ENCODE results near the gene PDPK1. TPM values are rescaled to one million over a fixed set of nuclear protein-coding genes. Genes with fewer than 3 reads are reported as not detected.
"Not testable (repeated sequence)": the region's sequence is repeated elsewhere in the genome, so short reads cannot be mapped to it uniquely, and the experiment has no call there.

PDPK1 gene
- total and polyA plus RNA-seq, 2 donors: 20.0 to 26.0 TPM

DNA sequence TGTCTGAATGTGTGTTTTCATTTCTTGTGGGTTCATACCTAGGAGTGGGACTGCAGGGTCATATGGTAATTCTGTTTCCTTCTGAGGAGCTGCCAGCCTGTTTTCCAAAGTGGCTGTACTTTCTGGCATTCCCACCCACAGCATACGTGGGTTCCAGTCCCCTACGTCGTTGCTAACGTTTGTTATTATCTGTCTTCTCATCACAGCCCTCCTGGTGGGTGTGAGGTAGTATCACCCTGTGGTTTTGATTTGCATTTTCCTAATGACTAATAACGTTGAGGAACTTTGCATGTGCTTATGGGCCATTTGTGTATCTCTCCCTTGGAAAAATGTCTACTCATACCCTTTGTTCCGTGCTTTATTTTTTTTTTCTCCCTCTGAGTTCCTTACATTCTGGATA lies 89.3 kb downstream of the PDPK1 start:
- H3K4me3 ChIP-seq (ENCODE audit: low read depth, low read length); DNase-seq (ENCODE audit: extremely low spot score); H3K4me1 ChIP-seq (ENCODE audit: insufficient read depth); H3K36me3 ChIP-seq (ENCODE audit: insufficient read depth); H3K27ac ChIP-seq (ENCODE audit: low read depth): not testable (repeated sequence)
- no CpG with 5 or more reads among the region's 6 CpGs for WGBS

DNA sequence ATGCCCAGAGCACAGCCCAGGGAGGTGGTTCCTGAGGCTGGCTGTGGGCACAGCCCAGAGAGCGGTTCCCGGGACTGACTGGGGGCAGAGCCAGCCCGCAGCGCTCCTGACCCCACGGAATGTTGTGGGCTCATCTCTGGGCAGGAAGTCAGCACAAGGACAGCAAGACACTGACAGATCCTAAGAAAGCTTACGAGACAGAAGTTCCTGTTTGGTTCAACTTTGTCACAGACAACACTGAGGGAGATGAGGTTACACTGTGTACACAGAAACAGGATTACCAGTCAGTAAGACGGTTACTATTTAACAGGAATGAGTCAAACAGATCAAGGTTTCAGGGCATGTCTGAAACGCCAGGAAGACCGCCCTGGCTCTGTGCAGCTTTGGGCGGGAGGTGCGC lies 93.4 kb downstream of the PDPK1 start:
- WGBS: no CpG with 5 or more reads among the region's 11 CpGs
- H3K36me3 ChIP-seq (ENCODE audit: insufficient read depth); H3K4me1 ChIP-seq (ENCODE audit: insufficient read depth); DNase-seq (ENCODE audit: extremely low spot score); H3K4me3 ChIP-seq (ENCODE audit: low read depth, low read length); H3K27ac ChIP-seq (ENCODE audit: low read depth): not testable (repeated sequence)

DNA sequence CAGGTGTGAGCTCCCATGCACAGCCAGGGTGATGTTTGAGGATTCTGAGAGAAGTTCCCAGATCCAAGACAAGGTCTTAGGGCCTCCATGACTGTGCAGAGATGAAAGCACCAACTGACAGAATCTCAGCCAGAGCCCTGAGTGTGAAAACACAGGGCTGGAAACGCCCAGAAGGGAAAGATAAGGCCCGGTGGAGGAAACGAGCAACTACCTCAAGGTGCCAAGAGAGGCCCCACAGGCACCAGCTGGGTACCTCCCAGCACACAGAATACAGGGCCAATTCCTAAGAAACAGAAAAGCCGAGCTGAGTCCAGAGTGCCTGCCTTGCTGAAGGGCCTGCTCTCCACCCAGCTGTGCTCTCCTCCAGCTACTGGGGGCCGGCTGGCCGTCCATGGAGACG lies 94.5 kb downstream of the PDPK1 start:
- H3K4me1 ChIP-seq (ENCODE audit: insufficient read depth); H3K27ac ChIP-seq (ENCODE audit: low read depth); DNase-seq (ENCODE audit: extremely low spot score); H3K36me3 ChIP-seq (ENCODE audit: insufficient read depth); H3K4me3 ChIP-seq (ENCODE audit: low read depth, low read length): not testable (repeated sequence)
- WGBS: no CpG with 5 or more reads among the region's 7 CpGs

DNA sequence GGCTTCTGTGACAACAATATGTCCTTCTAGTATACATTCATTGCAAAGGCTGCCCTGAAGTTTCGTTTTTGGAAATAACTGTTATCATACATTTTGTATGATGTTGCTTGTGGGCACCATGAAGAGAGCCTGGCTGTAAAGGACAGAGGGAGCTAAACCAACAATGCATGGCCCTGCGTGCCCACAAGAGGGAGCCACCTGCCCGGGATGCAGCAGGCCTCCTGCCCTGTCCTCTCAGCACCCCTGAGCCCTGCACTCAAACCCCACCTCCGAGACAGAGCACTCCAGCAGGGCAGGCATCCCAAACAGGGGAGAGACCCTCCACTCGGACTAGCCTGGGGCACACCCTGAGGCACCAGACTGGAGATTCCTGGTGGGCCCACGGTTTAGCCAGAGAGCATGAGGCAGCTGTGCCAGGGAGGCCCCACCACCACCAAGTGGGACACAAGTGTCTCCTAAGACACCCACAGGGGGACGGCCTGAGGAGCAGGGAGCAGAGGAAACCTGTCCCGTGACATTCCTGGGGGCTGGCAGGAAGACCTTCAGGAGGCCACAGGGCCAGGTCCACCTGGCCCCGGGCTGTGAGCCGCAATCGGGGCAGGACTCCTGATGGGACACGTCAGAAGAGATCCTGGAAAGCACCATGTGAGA lies 101.4 kb downstream of the PDPK1 start:
- H3K4me3 ChIP-seq (ENCODE audit: low read depth, low read length); H3K27ac ChIP-seq (ENCODE audit: low read depth); H3K4me1 ChIP-seq (ENCODE audit: insufficient read depth); H3K36me3 ChIP-seq (ENCODE audit: insufficient read depth); DNase-seq (ENCODE audit: extremely low spot score): not testable (repeated sequence)
- 0% methylated on average over 2 of the region's 12 CpGs for WGBS

DNA sequence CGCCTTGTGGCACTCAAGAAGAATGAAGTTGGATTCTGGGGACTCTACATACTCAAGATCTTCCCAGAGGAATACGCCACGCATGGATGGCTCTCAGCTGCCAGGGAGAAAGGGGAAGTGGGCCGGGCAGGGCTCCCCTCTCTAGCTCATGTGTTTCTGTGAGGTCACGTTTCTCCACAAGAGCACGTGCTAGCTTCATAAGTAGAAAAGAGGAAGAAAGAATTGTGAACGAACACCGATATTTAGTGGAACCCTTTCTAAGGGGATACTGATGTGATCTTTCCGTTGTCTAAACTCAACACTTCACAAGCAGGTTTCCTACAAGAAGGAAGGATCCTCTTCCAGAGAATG lies 101.9 kb downstream of the PDPK1 start:
- not testable (repeated sequence) for DNase-seq (ENCODE audit: extremely low spot score); H3K4me1 ChIP-seq (ENCODE audit: insufficient read depth); H3K4me3 ChIP-seq (ENCODE audit: low read depth, low read length); H3K36me3 ChIP-seq (ENCODE audit: insufficient read depth); H3K27ac ChIP-seq (ENCODE audit: low read depth)
- WGBS: 68% methylated on average over 9 of the region's 9 CpGs

DNA sequence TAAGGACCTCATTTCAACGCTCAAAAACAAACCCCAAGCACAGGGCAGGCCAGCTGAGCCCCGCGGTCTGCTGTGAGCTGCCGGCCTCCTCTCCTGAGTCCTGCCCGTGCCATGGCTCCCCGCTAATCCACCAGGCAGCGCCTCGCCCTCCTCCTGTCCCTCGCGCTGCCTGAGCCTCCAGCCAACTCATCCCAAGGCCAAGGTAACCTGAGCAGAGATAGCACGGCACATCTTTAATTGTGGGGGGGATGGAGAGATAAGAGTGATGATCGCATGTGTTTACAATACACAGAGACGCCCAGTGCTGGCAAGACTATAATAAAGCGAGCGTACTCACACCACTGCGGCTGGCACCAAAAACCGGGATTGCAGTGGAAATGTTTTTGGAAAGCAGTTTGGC lies 104.7 kb downstream of the PDPK1 start:
- not testable (repeated sequence) for H3K4me1 ChIP-seq (ENCODE audit: insufficient read depth); H3K4me3 ChIP-seq (ENCODE audit: low read depth, low read length); H3K36me3 ChIP-seq (ENCODE audit: insufficient read depth); H3K27ac ChIP-seq (ENCODE audit: low read depth); DNase-seq (ENCODE audit: extremely low spot score)
- WGBS: 83% methylated on average over 5 of the region's 17 CpGs

DNA sequence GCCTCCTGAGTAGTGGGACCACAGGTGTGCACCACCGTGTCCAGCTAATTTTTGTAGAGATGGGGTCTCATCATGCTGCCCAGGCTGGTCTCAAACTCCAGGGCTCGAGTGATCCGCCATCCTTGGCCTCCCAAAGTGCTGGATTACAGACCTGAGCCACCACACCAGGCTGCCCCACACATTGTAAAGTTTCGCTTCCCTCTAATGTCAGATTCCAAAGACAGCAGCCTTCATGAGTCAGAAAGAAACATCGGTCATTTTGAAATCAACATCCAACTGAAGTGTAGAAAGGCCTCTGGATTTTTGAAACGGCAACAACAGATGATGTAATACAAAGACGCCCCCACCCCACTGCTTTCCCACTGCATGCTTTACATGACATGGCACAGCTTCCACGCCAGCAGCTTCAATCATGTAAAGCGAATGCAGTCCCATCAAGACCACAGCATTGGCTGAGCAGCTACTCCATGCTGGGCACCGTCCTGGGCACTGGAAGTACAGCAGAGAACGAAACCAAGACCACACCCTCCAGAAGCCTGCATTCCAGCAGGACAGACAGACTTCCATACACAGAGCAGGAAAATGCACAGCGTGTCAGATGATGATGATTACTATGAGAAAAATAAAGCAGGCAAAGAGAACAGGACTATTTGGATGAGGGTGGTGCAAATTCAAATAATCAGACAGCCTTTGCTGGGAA lies 107.1 kb downstream of the PDPK1 start:
- not testable (repeated sequence) for H3K4me3 ChIP-seq (ENCODE audit: low read depth, low read length); H3K27ac ChIP-seq (ENCODE audit: low read depth); DNase-seq (ENCODE audit: extremely low spot score); H3K4me1 ChIP-seq (ENCODE audit: insufficient read depth); H3K36me3 ChIP-seq (ENCODE audit: insufficient read depth)
- WGBS: no CpG with 5 or more reads among the region's 12 CpGs

DNA sequence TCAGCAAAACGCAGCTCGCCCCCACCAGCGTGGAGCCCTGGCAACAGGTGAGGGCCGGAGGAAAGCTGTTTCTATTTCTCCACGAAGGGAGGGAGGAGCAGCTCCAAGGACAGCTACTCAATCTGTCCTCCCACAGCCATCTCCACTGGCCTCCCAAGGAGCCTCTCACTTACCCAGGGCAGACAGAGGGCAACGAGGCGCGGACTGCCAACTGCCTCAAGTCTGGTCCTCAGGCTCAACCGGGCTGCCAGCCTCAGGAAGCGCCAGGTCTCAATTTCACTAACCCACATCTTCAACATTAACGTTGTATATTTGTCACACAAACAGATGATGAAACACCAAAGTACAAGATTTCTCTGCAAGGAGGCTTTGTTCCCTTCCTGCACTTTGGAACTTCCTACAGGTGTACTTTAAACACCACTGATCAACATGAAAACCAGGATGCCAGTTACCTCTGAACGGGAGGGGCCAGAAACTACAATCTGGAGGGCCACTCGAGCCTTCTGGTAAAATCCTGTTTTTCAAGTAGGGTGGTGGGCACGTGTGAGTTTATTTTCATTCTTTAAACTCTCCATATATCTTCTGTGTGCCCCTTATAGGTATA lies 113.5 kb downstream of the PDPK1 start:
- H3K4me3 ChIP-seq (ENCODE audit: low read depth, low read length); H3K27ac ChIP-seq (ENCODE audit: low read depth); H3K36me3 ChIP-seq (ENCODE audit: insufficient read depth); DNase-seq (ENCODE audit: extremely low spot score); H3K4me1 ChIP-seq (ENCODE audit: insufficient read depth): not testable (repeated sequence)
- WGBS: no CpG with 5 or more reads among the region's 14 CpGs

Small RNAs within 50 kb of the gene (small RNA-seq; reads per million reads assigned to genes)
- not detected for gene AC093525.1
- 0.09 reads per million for gene MIR3178

Other genes starting within 250 kb of the PDPK1 start
- 5.5 TPM for gene ABCA3, start 197.3 kb upstream of the PDPK1 start, total RNA-seq
- 8.3 TPM for gene ABCA3, start 197.3 kb upstream of the PDPK1 start, polyA plus RNA-seq
- 9.6 TPM for gene CCNF, start 108.6 kb upstream of the PDPK1 start, total RNA-seq
- gene CCNF, start 108.6 kb upstream of the PDPK1 start, polyA plus RNA-seq: 2.2 TPM
- 2.4 TPM for gene TEDC2, start 77.9 kb upstream of the PDPK1 start, total RNA-seq
- gene TEDC2, start 77.9 kb upstream of the PDPK1 start, polyA plus RNA-seq: 1.1 TPM
- gene NTN3, start 66.7 kb upstream of the PDPK1 start, total RNA-seq: 5.2 TPM
- gene NTN3, start 66.7 kb upstream of the PDPK1 start, polyA plus RNA-seq: 0.19 TPM
- 11.2 TPM for gene TBC1D24, start 62.9 kb upstream of the PDPK1 start, total RNA-seq
- gene TBC1D24, start 62.9 kb upstream of the PDPK1 start, polyA plus RNA-seq: 5.8 TPM
- 15.0 TPM for gene ATP6V0C, start 24.1 kb upstream of the PDPK1 start, total RNA-seq
- gene ATP6V0C, start 24.1 kb upstream of the PDPK1 start, polyA plus RNA-seq: 193 TPM
- 16.4 TPM for gene AMDHD2, start 17.6 kb upstream of the PDPK1 start, total RNA-seq
- gene AMDHD2, start 17.6 kb upstream of the PDPK1 start, polyA plus RNA-seq: 40.2 TPM
- not detected for gene CEMP1, start 6.6 kb upstream of the PDPK1 start, total RNA-seq
- 0.85 TPM for gene CEMP1, start 6.6 kb upstream of the PDPK1 start, polyA plus RNA-seq
- 13.7 TPM for gene KCTD5, start 144.5 kb downstream of the PDPK1 start, total RNA-seq
- 18.4 TPM for gene KCTD5, start 144.5 kb downstream of the PDPK1 start, polyA plus RNA-seq
- gene PRSS27, start 182.2 kb downstream of the PDPK1 start, total RNA-seq: 0.85 TPM
- 2.5 TPM for gene PRSS27, start 182.2 kb downstream of the PDPK1 start, polyA plus RNA-seq
- 115 TPM for gene SRRM2, start 214.6 kb downstream of the PDPK1 start, total RNA-seq
- gene SRRM2, start 214.6 kb downstream of the PDPK1 start, polyA plus RNA-seq: 481 TPM
- 62.9 TPM for gene ELOB, start 239.3 kb downstream of the PDPK1 start, total RNA-seq
- gene ELOB, start 239.3 kb downstream of the PDPK1 start, polyA plus RNA-seq: 399 TPM
- not detected for gene PRSS33, start 249.5 kb downstream of the PDPK1 start, total RNA-seq
- not detected for gene PRSS33, start 249.5 kb downstream of the PDPK1 start, polyA plus RNA-seq